ENCODE data around the gene KDM6B.

KDM6B gene

DNA sequence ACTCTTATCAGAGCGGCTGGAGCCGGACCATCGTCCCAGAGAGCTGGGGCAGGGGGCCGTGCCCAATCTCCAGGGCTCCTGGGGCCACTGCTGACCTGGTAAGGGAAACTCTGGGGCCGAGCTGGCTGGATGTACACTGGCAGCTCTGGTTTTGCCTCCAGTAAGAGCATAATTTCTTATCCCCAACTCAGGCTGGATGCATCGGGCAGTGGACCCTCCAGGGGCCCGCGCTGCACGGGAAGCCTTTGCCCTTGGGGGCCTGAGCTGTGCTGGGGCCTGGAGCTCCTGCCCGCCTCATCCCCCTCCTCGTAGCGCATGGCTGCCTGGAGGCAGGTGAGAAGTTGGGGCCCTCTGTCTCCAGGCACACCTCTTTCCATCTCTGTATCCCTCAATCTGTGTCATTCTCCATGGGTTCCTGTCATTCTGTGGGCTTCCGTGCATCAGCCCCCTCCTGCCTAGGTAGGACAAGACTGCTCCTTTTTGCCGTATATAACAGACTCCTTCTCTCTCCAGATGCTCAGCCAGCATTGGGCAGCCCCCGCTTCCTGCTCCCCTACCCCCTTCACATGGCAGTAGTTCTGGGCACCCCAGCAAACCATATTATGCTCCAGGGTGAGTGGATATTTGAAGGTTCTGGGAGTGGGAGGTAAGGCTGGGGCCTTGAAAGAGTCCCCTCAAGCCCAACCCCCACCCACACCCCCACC, 11.5 kb downstream of the KDM6B start:
- Histone ChIP-seq H3K4me2 (ENCODE audit: low read length) (peak overlapping the region; percentile 81), H3K27ac (ENCODE audit: low read length) (no peak overlapping the region), H4K20me1 (ENCODE audit: insufficient read depth, low read length) (peaks cover 25% of the 10 kb centered on the region), H3K79me2 (ENCODE audit: low read length) (peaks cover 46% of the 10 kb centered on the region), H3K36me3 (replicated peaks; ENCODE audit: low read depth, low read length) (peaks cover 12% of the 10 kb centered on the region), H3K27me3 (ENCODE audit: low read depth, low read length) (no peaks in the 10 kb centered on the region), H3K4me1 (ENCODE audit: low read length) (peaks cover 27% of the 10 kb centered on the region), H3K9me3 (ENCODE audit: insufficient read depth, low read length) (no peaks in the 10 kb centered on the region), H3K9ac (ENCODE audit: low read length) (peak overlapping the region; percentile 87; the same call in 1 of the 2 replicates), H2AFZ (ENCODE audit: low read depth, low read length) (no peak overlapping the region), H3K4me3 (ENCODE audit: low read length) (peak overlapping the region; percentile 88)
- no peak for TF ChIP-seq EZH2phosphoT487 (IDR thresholded peaks at IDR 0.05; ENCODE audit: low read depth)
- TF ChIP-seq, protein P1, sequence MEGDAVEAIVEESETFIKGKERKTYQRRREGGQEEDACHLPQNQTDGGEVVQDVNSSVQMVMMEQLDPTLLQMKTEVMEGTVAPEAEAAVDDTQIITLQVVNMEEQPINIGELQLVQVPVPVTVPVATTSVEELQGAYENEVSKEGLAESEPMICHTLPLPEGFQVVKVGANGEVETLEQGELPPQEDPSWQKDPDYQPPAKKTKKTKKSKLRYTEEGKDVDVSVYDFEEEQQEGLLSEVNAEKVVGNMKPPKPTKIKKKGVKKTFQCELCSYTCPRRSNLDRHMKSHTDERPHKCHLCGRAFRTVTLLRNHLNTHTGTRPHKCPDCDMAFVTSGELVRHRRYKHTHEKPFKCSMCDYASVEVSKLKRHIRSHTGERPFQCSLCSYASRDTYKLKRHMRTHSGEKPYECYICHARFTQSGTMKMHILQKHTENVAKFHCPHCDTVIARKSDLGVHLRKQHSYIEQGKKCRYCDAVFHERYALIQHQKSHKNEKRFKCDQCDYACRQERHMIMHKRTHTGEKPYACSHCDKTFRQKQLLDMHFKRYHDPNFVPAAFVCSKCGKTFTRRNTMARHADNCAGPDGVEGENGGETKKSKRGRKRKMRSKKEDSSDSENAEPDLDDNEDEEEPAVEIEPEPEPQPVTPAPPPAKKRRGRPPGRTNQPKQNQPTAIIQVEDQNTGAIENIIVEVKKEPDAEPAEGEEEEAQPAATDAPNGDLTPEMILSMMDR (IDR thresholded peaks at IDR 0.05; ENCODE audit: low read depth, low read length) = no peak

DNA sequence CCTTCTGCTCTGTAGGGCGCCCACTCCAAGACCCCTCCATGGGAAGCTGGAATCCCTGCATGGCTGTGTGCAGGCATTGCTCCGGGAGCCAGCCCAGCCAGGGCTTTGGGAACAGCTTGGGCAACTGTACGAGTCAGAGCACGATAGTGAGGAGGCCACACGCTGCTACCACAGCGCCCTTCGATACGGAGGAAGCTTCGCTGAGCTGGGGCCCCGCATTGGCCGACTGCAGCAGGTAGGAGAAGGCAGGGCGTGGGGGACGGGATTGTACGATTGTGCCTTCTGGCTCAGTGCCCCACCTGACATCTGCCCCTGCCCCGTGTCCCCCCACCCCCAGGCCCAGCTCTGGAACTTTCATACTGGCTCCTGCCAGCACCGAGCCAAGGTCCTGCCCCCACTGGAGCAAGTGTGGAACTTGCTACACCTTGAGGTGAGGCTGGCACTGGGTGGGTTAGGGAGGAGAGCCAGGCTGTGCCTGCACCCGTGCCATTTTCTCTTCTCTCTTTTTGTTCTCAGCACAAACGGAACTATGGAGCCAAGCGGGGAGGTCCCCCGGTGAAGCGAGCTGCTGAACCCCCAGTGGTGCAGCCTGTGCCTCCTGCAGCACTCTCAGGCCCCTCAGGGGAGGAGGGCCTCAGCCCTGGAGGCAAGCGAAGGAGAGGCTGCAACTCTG, 12.2 kb downstream of the KDM6B start:
- Histone ChIP-seq H3K27ac (ENCODE audit: low read length) (no peak overlapping the region), H2AFZ (ENCODE audit: low read depth, low read length) (no peak overlapping the region), H3K9ac (ENCODE audit: low read length) (no peak overlapping the region), H3K4me1 (ENCODE audit: low read length) (peaks cover 25% of the 10 kb centered on the region), H3K36me3 (replicated peaks; ENCODE audit: low read depth, low read length) (peaks cover 18% of the 10 kb centered on the region), H4K20me1 (ENCODE audit: insufficient read depth, low read length) (peaks cover 28% of the 10 kb centered on the region), H3K27me3 (ENCODE audit: low read depth, low read length) (no peaks in the 10 kb centered on the region), H3K4me3 (ENCODE audit: low read length) (no peak overlapping the region), H3K79me2 (ENCODE audit: low read length) (peaks cover 40% of the 10 kb centered on the region), H3K4me2 (ENCODE audit: low read length) (no peak overlapping the region), H3K9me3 (ENCODE audit: insufficient read depth, low read length) (no peaks in the 10 kb centered on the region)
- TF ChIP-seq, protein P1 (IDR thresholded peaks at IDR 0.05; ENCODE audit: low read depth, low read length) = no peak
- TF ChIP-seq EZH2phosphoT487 (IDR thresholded peaks at IDR 0.05; ENCODE audit: low read depth) = no peak

DNA sequence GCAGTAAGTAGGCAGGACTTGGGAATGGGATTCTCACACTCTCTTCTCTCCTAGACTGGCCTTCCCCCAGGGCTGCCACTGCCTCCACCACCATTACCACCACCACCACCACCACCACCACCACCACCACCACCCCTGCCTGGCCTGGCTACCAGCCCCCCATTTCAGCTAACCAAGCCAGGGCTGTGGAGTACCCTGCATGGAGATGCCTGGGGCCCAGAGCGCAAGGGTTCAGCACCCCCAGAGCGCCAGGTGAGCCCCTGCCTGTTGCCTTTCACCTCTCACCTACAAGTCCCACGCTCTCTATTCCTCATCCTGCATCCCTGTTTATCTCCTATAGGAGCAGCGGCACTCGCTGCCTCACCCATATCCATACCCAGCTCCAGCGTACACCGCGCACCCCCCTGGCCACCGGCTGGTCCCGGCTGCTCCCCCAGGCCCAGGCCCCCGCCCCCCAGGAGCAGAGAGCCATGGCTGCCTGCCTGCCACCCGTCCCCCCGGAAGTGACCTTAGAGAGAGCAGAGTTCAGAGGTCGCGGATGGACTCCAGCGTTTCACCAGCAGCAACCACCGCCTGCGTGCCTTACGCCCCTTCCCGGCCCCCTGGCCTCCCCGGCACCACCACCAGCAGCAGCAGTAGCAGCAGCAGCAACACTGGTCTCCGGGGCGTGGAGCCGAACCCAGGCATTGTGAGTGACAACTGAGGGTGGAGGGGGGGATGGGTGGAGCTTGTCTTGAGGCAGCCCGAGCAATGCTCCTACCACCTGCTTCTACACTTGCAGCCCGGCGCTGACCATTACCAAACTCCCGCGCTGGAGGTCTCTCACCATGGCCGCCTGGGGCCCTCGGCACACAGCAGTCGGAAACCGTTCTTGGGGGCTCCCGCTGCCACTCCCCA, 13.0 kb downstream of the KDM6B start:
- peaks cover 23% of the 10 kb centered on the region for H3K36me3 ChIP-seq (replicated peaks; ENCODE audit: low read depth, low read length)
- H3K79me2 ChIP-seq (ENCODE audit: low read length) = peaks cover 39% of the 10 kb centered on the region
- H3K4me1 ChIP-seq (ENCODE audit: low read length) = peaks cover 29% of the 10 kb centered on the region
- H3K9me3 ChIP-seq (ENCODE audit: insufficient read depth, low read length) = no peaks in the 10 kb centered on the region
- H3K4me3 ChIP-seq (ENCODE audit: low read length) = no peak overlapping the region
- H3K9ac ChIP-seq (ENCODE audit: low read length) = no peak overlapping the region
- H4K20me1 ChIP-seq (ENCODE audit: insufficient read depth, low read length) = peaks cover 32% of the 10 kb centered on the region
- no peaks in the 10 kb centered on the region for H3K27me3 ChIP-seq (ENCODE audit: low read depth, low read length)
- no peak overlapping the region for H2AFZ ChIP-seq (ENCODE audit: low read depth, low read length)
- H3K4me2 ChIP-seq (ENCODE audit: low read length) = no peak overlapping the region
- TF ChIP-seq, protein P1 (IDR thresholded peaks at IDR 0.05; ENCODE audit: low read depth, low read length) = no peak
- TF ChIP-seq EZH2phosphoT487 (IDR thresholded peaks at IDR 0.05; ENCODE audit: low read depth) = no peak
- no peak overlapping the region for H3K27ac ChIP-seq (ENCODE audit: low read length)
